Measurements from ENCODE around the gene AKT2.

The AKT2 gene

GRCh38 chr19:40249781-40250180 lies 35.4 kb downstream of the AKT2 start:
- DNase-seq: no peak

- no peak for DNase-seq
Measured at GRCh38 chr19:40249201-40249600, 35.9 kb downstream of the AKT2 start.

DNA sequence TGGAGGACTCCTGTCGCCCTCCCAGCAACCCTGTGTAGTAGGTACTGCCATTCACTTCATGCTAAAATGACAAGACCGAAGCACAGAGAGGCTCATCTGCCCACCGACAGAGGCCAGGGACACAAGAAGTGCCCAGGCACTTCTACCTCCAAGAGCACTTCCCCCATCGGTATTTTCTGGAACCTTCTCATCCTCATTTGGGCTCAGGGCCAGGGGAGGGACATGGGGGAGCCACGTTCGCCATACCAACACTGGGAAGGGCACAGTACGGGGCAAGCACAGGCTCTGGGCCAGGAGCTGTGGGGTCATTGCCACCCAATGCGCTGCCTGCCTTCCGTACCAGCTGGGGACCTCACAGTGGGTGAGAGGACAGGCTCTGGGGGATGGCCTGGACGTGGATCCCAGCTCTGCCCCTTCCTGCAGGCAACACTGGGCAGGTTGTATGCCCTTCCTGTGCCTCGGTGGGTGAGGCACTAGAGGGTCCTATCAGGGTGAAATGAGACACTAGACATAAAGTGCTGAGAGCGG lies 37.3 kb downstream of the AKT2 start:
- DNase-seq: no peak

DNA sequence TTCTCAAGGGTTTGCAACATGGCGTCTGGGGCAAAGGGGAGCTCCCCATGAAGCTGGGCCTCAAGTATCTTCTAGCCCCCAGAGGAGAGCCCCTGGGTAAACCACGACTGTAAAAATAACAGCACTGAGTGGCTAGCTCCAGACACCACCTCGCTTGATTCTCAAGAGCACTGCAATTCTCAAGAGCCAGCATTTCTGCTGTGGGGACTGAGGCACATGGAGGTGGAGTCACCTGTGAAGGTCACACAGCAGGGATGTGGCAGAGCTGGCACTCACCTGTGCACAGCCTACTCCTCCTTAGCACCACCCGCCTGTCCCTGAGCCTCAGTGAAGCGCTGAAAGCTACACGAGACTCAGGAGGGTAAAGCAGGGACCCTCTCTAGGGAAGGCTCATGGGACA lies 38.0 kb downstream of the AKT2 start:
- DNase-seq: no peak

- no peak for DNase-seq
Measured at GRCh38 chr19:40246292-40247073, 38.7 kb downstream of the AKT2 start.

GRCh38 chr19:40245506-40246128 lies 39.5 kb downstream of the AKT2 start:
- DNase-seq: no peak

DNA sequence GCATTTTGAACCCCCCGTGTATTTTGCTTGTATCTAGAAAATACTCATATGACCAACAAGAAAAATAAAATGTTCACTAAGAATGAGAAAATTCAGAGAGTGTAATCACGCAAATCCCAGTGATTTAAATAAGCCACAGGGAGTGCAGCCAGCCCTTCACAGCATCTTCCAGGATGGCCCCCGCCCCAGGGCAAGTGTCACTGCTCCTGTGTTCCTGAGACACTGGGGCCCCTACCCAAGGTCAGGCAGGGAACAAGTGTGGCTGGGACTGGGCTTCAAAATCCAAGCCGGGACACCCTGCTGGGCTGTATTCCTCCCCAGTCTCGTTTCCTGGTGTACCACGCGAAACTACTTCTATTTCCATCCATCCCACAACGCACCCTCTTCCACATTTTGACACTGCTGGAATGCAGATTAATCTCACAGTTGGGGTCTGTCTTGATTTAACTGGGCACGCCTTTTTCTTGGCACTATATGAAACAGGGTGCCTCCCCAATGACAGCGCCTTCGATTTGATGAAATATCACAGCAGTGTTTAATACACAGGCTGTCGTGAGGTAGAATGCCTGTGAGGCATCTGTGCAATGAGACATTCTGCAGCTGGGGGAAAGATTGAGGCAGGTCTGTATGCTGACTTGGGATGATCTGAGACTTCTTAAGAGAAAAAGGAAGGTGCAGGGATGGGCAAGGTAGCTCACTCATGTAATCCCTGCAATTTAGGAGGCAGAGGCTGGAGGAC lies 40.4 kb downstream of the AKT2 start:
- DNase-seq: no peak

DNA sequence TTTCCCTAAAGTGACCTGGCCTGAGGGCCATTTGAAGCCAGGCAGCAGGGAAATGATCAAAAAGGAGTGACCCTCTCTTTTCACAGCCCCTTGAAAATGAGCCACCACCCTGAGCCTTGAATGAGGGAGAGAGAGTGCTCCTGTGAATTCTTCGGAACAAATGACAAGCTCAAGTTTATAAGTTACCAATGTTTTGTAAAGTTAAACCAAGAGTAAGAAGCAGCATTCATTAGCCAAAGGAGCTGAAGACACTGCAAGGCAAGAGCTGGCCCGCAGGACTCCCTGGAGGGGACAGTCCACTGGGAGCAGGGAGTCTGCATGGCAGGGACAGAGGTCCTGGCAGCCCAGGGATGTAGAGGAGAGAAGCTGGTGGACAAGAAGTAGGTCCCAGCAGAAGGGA lies 42.0 kb downstream of the AKT2 start:
- DNase-seq: no peak

DNA sequence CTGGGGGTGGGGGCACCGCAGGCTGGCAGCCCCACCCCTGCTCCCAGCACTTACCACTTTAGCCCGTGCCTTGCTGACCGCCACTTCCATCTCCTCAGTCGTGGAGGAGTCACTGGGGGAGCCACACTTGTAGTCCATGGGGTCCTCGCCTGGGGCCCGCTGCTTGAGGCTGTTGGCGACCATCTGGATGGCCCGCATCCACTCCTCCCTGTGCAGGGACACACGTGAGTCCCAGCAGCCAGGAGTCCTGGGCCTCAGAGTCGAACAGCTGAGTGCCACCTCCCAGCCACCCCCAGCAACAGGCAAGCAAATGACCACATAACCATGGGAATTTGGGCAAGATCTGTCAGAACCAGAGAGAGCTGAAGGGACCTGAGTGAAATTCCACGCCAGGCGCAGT lies 42.7 kb downstream of the AKT2 start:
- no peak for DNase-seq

- no peak for DNase-seq
Measured at GRCh38 chr19:40241809-40242384, 43.2 kb downstream of the AKT2 start.

- DNase-seq: no peak
Measured at GRCh38 chr19:40241125-40241808, 43.9 kb downstream of the AKT2 start.

DNA sequence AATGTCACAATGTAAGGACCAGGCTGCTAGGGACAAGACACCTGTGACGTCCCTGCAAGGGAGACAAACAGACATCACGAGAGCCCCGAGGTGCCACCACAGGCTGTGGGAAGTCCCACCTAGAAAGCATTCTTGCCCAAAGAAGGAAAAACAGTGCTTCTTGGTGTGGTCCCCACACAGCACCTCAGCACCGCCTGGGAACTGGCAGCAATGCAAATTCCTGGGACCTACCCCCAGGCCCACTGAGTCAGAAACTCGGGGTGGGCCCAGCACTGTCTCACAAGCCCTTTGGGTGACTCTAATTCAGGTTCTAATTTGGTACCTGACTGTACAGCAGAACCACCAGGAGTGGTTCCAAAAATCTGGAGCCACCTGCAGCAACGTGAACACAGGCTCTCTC lies 44.8 kb downstream of the AKT2 start:
- no peak for DNase-seq

DNA sequence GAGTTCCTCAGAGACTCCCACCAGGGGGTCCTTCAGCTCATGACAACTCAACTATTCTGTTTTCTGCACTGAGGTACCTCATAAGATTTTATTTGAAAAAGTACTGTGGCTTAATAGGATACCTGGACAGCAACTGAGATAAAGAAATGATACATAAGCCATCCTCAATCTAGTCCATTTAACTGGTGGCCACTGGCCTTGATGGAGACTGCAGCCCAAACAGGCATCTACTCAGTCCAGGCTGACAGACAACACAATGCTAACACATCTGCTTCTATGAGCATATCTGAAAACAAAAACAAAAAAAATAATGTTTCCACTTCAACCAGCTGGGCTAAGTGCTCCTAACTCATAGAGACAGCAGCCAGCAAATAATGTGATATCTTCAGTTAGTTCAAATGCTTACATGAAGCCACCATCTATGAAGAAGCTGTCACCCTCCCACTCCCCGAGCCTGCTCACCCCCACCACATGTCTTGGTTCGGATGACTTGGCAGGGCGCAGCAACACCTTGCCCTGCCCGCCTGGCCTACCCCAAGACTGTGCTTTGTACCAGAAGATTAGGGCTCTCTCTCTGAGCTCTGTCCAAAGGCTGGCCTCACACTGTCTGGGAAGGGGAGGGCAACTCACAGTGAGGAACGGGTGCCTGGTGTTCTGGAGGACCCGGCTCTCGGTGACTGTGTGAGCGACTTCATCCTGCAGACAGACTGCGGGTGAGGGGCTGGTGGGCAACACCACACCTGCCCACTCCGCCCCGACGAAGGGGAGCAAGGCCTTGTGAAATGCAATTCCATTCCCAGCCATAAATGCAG lies 45.5 kb downstream of the AKT2 start:
- DNase-seq: no peak

DNA sequence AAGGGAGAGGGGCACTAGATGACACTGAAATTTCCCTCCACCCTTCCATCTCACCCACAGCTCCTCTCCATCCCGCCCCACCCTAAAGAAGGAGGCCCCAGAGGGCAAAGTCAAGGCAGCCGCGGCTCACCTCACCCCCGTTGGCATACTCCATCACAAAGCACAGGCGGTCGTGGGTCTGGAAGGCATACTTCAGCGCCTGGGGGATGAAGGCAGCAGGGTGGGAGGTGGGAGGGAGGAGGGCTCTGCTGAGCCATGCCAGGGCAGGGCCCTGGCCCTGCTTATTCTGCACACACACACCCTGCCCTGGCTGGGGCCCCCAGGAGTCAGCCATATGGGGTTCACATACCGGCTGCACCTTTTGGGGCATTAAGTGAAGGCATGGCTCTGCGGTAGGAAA lies 46.4 kb downstream of the AKT2 start:
- DNase-seq: no peak

- no peak for DNase-seq
Measured at GRCh38 chr19:40237791-40238190, 47.4 kb downstream of the AKT2 start.

GRCh38 chr19:40236366-40236765 lies 48.8 kb downstream of the AKT2 start:
- DNase-seq: no peak

GRCh38 chr19:40236026-40236355 lies 49.2 kb downstream of the AKT2 start:
- DNase-seq: no peak

GRCh38 chr19:40235238-40236025 lies 49.7 kb downstream of the AKT2 start:
- no peak for DNase-seq

GRCh38 chr19:40234429-40235237 lies 50.5 kb downstream of the AKT2 start:
- DNase-seq: no peak

DNA sequence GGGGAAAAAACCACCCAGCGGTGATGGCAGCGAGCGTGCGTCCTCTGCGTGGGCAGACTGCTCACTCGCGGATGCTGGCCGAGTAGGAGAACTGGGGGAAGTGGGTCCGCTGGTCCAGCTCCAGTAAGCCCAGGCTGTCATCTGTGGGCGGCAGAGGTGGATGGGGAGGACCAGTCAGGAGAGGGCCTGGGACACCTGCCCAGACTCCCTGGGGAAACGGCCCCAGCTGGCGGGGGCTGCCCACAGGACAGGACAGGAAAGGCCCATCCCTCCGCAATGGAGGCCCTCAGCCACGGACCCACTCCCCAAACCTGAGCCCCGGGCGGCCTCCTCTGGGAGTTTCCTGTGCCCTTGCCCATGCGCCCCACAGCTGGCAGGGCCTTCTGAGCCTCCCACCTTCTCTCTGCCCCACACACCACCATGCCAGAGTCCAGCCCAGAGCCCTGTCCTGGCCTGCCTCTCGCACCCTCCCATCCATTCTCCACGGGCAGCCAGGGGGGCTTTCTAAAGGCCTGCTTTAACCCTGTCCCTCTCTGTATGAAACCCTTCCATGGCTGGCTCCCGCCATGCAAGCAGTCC lies 51.2 kb downstream of the AKT2 start:
- DNase-seq: no peak
